ENCODE results near the gene HSPB7. TPM values are rescaled to one million over a fixed set of nuclear protein-coding genes. Genes with fewer than 3 reads are reported as not detected.

The HSPB7 gene
- total RNA-seq (2021) = 0.11 to 0.23 TPM (median 0.21 TPM) in 3 replicates
- not detected for Bru-seq, nascent RNA
- long read RNA-seq, experiment 1 = 0 reads
- long read RNA-seq, experiment 2 = 0 reads
- long read RNA-seq, experiment 3 = 0 reads

DNA sequence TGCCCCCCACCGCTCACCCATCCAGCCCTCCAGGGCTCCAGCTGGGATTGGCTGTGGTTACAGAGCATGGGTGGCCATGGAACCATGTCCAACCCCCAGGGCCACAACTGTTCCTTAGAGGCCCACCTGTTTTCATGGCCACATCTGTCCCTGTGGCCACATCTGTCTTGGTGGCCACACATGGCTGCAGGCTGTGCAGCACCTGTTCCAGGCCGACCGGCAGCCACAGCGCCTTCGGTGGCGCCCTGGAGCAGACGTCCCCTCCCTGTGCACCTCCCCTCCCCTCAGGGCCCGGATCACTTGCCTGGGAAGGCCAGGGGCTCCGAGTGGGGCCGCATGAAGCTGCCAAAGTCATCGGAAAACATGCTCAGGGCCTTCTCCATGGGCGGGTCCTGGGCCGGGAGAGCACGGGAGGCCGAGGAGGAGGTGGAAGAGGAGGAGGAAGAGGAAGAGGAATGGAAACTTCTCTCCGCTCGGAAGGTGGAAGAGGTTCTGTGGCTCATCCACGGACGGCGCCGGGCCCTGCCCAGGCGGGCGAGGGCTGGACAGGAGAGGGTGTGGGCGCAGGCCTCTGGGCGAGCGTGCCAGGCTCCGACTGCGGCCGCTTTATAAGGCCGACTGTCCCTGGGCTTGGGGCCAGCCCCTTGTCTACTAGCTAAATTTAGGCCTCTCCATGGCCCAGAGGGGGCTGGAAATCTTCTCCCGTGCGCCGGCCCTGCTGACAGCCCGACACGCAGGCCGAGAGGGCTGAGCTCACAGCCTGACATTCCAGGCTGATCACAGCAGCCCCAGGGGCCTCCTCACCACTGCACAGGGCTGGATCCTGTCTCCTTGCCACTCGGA is at the start of gene HSPB7:
Gene HSPB7 (minus strand): TSS at position 583 of the 843 bp plus-strand sequence. CDS start 80 bp downstream, at position 503.
- no peaks in the 10 kb centered on the region for H3K36me3 Mint-ChIP-seq
- DNase-seq (ENCODE audit: low spot score) = peak; percentile 71

GRCh38 chr1:16067127-16067768 is 49.4 kb upstream of the HSPB7 start:
- no peaks in the 10 kb centered on the region for H3K36me3 Mint-ChIP-seq
- no peaks in the 10 kb centered on the region for H3K9me3 Mint-ChIP-seq
- no peak overlapping the region for H3K4me3 Mint-ChIP-seq
- no peak for TF ChIP-seq ZNF232 (CRISPR knock-in tag; IDR thresholded peaks at IDR 0.05)
- TF ChIP-seq, protein P1, sequence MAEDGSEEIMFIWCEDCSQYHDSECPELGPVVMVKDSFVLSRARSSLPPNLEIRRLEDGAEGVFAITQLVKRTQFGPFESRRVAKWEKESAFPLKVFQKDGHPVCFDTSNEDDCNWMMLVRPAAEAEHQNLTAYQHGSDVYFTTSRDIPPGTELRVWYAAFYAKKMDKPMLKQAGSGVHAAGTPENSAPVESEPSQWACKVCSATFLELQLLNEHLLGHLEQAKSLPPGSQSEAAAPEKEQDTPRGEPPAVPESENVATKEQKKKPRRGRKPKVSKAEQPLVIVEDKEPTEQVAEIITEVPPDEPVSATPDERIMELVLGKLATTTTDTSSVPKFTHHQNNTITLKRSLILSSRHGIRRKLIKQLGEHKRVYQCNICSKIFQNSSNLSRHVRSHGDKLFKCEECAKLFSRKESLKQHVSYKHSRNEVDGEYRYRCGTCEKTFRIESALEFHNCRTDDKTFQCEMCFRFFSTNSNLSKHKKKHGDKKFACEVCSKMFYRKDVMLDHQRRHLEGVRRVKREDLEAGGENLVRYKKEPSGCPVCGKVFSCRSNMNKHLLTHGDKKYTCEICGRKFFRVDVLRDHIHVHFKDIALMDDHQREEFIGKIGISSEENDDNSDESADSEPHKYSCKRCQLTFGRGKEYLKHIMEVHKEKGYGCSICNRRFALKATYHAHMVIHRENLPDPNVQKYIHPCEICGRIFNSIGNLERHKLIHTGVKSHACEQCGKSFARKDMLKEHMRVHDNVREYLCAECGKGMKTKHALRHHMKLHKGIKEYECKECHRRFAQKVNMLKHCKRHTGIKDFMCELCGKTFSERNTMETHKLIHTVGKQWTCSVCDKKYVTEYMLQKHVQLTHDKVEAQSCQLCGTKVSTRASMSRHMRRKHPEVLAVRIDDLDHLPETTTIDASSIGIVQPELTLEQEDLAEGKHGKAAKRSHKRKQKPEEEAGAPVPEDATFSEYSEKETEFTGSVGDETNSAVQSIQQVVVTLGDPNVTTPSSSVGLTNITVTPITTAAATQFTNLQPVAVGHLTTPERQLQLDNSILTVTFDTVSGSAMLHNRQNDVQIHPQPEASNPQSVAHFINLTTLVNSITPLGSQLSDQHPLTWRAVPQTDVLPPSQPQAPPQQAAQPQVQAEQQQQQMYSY (CRISPR knock-in tag; IDR thresholded peaks at IDR 0.05) = no peak
- TF ChIP-seq NFATC4 (CRISPR knock-in tag; IDR thresholded peaks at IDR 0.05) = no peak
- TF ChIP-seq JUN (CRISPR knock-in tag; IDR thresholded peaks at IDR 0.05) = no peak
- TF ChIP-seq, protein P2, sequence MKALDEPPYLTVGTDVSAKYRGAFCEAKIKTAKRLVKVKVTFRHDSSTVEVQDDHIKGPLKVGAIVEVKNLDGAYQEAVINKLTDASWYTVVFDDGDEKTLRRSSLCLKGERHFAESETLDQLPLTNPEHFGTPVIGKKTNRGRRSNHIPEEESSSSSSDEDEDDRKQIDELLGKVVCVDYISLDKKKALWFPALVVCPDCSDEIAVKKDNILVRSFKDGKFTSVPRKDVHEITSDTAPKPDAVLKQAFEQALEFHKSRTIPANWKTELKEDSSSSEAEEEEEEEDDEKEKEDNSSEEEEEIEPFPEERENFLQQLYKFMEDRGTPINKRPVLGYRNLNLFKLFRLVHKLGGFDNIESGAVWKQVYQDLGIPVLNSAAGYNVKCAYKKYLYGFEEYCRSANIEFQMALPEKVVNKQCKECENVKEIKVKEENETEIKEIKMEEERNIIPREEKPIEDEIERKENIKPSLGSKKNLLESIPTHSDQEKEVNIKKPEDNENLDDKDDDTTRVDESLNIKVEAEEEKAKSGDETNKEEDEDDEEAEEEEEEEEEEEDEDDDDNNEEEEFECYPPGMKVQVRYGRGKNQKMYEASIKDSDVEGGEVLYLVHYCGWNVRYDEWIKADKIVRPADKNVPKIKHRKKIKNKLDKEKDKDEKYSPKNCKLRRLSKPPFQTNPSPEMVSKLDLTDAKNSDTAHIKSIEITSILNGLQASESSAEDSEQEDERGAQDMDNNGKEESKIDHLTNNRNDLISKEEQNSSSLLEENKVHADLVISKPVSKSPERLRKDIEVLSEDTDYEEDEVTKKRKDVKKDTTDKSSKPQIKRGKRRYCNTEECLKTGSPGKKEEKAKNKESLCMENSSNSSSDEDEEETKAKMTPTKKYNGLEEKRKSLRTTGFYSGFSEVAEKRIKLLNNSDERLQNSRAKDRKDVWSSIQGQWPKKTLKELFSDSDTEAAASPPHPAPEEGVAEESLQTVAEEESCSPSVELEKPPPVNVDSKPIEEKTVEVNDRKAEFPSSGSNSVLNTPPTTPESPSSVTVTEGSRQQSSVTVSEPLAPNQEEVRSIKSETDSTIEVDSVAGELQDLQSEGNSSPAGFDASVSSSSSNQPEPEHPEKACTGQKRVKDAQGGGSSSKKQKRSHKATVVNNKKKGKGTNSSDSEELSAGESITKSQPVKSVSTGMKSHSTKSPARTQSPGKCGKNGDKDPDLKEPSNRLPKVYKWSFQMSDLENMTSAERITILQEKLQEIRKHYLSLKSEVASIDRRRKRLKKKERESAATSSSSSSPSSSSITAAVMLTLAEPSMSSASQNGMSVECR (CRISPR knock-in tag; IDR thresholded peaks at IDR 0.05; ENCODE audit: borderline replicate concordance) = no peak
- no peak for TF ChIP-seq ZNF263 (CRISPR knock-in tag; IDR thresholded peaks at IDR 0.05; ENCODE audit: low read depth)
- no peak for TF ChIP-seq TP53 (CRISPR knock-in tag; IDR thresholded peaks at IDR 0.05)
- no peak for TF ChIP-seq FOXP1 (CRISPR knock-in tag; IDR thresholded peaks at IDR 0.05; ENCODE audit: borderline replicate concordance)
- no peak for TF ChIP-seq ZNF423 (CRISPR knock-in tag; IDR thresholded peaks at IDR 0.05)
- TF ChIP-seq, protein P3, sequence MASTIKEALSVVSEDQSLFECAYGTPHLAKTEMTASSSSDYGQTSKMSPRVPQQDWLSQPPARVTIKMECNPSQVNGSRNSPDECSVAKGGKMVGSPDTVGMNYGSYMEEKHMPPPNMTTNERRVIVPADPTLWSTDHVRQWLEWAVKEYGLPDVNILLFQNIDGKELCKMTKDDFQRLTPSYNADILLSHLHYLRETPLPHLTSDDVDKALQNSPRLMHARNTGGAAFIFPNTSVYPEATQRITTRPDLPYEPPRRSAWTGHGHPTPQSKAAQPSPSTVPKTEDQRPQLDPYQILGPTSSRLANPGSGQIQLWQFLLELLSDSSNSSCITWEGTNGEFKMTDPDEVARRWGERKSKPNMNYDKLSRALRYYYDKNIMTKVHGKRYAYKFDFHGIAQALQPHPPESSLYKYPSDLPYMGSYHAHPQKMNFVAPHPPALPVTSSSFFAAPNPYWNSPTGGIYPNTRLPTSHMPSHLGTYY (CRISPR knock-in tag; IDR thresholded peaks at IDR 0.05) = no peak
- no peak for TF ChIP-seq PREB (CRISPR knock-in tag; IDR thresholded peaks at IDR 0.05; ENCODE audit: borderline replicate concordance)
- TF ChIP-seq, protein P4, sequence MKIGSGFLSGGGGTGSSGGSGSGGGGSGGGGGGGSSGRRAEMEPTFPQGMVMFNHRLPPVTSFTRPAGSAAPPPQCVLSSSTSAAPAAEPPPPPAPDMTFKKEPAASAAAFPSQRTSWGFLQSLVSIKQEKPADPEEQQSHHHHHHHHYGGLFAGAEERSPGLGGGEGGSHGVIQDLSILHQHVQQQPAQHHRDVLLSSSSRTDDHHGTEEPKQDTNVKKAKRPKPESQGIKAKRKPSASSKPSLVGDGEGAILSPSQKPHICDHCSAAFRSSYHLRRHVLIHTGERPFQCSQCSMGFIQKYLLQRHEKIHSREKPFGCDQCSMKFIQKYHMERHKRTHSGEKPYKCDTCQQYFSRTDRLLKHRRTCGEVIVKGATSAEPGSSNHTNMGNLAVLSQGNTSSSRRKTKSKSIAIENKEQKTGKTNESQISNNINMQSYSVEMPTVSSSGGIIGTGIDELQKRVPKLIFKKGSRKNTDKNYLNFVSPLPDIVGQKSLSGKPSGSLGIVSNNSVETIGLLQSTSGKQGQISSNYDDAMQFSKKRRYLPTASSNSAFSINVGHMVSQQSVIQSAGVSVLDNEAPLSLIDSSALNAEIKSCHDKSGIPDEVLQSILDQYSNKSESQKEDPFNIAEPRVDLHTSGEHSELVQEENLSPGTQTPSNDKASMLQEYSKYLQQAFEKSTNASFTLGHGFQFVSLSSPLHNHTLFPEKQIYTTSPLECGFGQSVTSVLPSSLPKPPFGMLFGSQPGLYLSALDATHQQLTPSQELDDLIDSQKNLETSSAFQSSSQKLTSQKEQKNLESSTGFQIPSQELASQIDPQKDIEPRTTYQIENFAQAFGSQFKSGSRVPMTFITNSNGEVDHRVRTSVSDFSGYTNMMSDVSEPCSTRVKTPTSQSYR (CRISPR knock-in tag; IDR thresholded peaks at IDR 0.05) = no peak
- no peak for ATAC-seq
- POLR2A ChIA-PET = interaction anchor here (1.1 kb wide), 1 partner anchor 86 kb away, joined by 3 read pairs; no protein-coding TSS in a partner anchor
- H3K27ac Mint-ChIP-seq = 0 out of 2 replicates have a peak overlapping the region, but pooled peaks have one; percentile 41
- CTCF ChIA-PET = interaction anchor here (1.2 to 1.3 kb wide), 2 partner anchors 11 to 12 kb away, joined by 3 read pairs; no protein-coding TSS in a partner anchor
- no peak for DNase-seq (ENCODE audit: low spot score)
- peaks cover 33% of the 10 kb centered on the region for H3K4me1 Mint-ChIP-seq
- peaks cover 12% of the 10 kb centered on the region for H3K27me3 Mint-ChIP-seq (ENCODE audit: low read depth)

More for the DNA sequence above, at the start of gene HSPB7:
- ChIA-PET CTCF (interaction anchor here (0.9 to 3.5 kb wide), 8 partner anchors 8 to 226 kb away, joined by 3 to 17 read pairs (median 6); no protein-coding TSS in a partner anchor), POLR2A (interaction anchor here (0.6 to 1.6 kb wide), 2 partner anchors 9 to 354 kb away, joined by 6 to 9 read pairs; no protein-coding TSS in a partner anchor)
- H3K9me3 Mint-ChIP-seq = no peaks in the 10 kb centered on the region
- peaks cover 27% of the 10 kb centered on the region for H3K27me3 Mint-ChIP-seq (ENCODE audit: low read depth)
- no peak within 1 kb of the TSS for H3K4me3 Mint-ChIP-seq
- peak; percentile 28 for ATAC-seq
- TF ChIP-seq FOXP1 (CRISPR knock-in tag; IDR thresholded peaks at IDR 0.05; ENCODE audit: borderline replicate concordance) (no peak), TCF7 (CRISPR knock-in tag; IDR thresholded peaks at IDR 0.05; ENCODE audit: low read depth) (no peak), MAX (CRISPR knock-in tag; IDR thresholded peaks at IDR 0.05) (no peak; the same call in 1 of the 2 replicates)
- no peak within 1 kb of the TSS for H3K27ac Mint-ChIP-seq
- peaks cover 62% of the 10 kb centered on the region for H3K4me1 Mint-ChIP-seq

Data from WTC11 (cell line).